Nephron progenitor cell (in vitro differentiated cells): ENCODE data around the gene MICU2.
A peak's percentile ranks its signal among the peaks of the same experiment; 100 is the strongest.

Experiments
- DNase-seq: peaks from one replicate; pipeline ENCODE4 v3.0.0; 2021
- H3K27ac Mint-ChIP-seq: 2 replicates; pipeline ENCODE4 v1.8.0; 2021; ENCODE audit warnings: mild to moderate bottlenecking, moderate library complexity, mixed read lengths
- H3K27me3 Mint-ChIP-seq: 2 replicates; pipeline ENCODE4 v1.8.0; 2021; ENCODE audit warnings: mild to moderate bottlenecking, low read depth, mixed read lengths; ENCODE audit not compliant: poor library complexity
- H3K36me3 Mint-ChIP-seq: 2 replicates; pipeline ENCODE4 v1.8.0; 2021; ENCODE audit warnings: low read depth, mixed read lengths
- H3K4me1 Mint-ChIP-seq: 2 replicates; pipeline ENCODE4 v1.8.0; 2021; ENCODE audit warnings: mixed read lengths
- H3K4me3 Mint-ChIP-seq: 2 replicates; pipeline ENCODE4 v1.8.0; 2021; ENCODE audit warnings: mild to moderate bottlenecking, moderate library complexity, mixed read lengths
- H3K9me3 Mint-ChIP-seq: 2 replicates; pipeline ENCODE4 v1.8.0; 2021; ENCODE audit warnings: mild to moderate bottlenecking, moderate library complexity, mixed read lengths
- TF ChIP-seq, protein P1 (sequence below): fragments of 200-600 bp; sonication (generic); IDR thresholded peaks from 2 replicates; pipeline ENCODE4 v1.5.0; 2021; ENCODE audit warnings: antibody characterized with exemption

Gene MICU2

DNA sequence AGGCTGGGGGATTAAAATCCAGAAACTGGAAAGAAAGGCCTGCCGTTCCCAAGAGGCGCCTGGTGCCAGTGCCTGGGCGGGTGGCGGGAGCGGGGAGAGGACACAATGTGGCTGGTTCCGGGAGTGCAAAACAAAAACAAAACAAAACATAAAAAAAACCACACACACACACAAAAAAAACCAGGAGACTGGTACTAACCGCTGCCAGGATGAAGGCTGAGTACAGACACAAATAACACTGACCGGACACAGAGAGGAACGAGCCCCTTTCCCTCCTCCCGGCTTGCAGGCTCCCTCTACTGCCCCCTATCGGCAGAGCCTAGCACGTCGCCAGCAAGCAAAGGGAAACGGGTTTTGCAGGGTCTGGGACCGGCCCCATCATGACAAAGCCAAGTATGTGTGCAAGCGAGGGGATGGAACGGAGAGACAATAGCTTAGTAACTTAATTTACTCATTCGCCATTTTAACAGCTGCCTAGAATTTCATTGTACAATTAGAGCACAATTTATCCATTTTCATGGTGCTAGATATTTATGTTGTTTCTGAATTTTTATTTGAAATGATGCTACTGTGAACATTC, 127.0 kb downstream of the MICU2 start:
- Mint-ChIP-seq H3K4me3 (peak overlapping the region; percentile 84), H3K36me3 (no peaks in the 10 kb centered on the region), H3K27me3 (no peaks in the 10 kb centered on the region), H3K4me1 (peaks cover 7% of the 10 kb centered on the region), H3K27ac (no peak overlapping the region), H3K9me3 (peaks cover 7% of the 10 kb centered on the region)
- DNase-seq, result peak; percentile 84
- TF ChIP-seq, protein P1, sequence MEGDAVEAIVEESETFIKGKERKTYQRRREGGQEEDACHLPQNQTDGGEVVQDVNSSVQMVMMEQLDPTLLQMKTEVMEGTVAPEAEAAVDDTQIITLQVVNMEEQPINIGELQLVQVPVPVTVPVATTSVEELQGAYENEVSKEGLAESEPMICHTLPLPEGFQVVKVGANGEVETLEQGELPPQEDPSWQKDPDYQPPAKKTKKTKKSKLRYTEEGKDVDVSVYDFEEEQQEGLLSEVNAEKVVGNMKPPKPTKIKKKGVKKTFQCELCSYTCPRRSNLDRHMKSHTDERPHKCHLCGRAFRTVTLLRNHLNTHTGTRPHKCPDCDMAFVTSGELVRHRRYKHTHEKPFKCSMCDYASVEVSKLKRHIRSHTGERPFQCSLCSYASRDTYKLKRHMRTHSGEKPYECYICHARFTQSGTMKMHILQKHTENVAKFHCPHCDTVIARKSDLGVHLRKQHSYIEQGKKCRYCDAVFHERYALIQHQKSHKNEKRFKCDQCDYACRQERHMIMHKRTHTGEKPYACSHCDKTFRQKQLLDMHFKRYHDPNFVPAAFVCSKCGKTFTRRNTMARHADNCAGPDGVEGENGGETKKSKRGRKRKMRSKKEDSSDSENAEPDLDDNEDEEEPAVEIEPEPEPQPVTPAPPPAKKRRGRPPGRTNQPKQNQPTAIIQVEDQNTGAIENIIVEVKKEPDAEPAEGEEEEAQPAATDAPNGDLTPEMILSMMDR, result peak; percentile 91

GRCh38 chr13:21475115-21475514, 128.9 kb downstream of the MICU2 start:
- peak overlapping the region; percentile 36 for H3K27ac Mint-ChIP-seq
- DNase-seq, result no peak
- TF ChIP-seq, protein P1, result no peak
- H3K4me3 Mint-ChIP-seq, result no peak overlapping the region
- H3K9me3 Mint-ChIP-seq, result peaks cover 20% of the 10 kb centered on the region
- peaks cover 7% of the 10 kb centered on the region for H3K4me1 Mint-ChIP-seq
- peaks cover 5% of the 10 kb centered on the region for H3K36me3 Mint-ChIP-seq
- H3K27me3 Mint-ChIP-seq, result no peaks in the 10 kb centered on the region

DNA sequence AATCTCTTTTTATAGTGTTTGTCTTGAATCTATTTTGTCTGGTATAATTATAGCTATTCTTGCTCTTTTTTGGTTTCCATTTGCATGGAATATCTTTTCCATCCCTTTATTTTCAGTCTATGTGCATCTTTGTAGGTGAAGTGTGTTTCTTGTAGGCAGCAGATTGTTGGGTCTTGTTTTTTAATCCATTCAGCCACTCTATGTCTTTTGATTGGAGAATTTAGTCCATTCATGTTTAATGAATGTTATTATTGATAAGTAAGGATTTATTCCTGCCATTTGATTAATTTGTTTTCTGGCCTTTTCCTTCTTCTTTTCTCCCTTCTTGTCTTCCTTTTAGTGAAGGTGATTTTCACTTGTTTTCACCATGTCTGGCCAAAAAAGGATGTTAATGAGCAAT, 133.2 kb downstream of the MICU2 start:
- Mint-ChIP-seq H3K27me3 (no peaks in the 10 kb centered on the region), H3K9me3 (peaks cover 33% of the 10 kb centered on the region), H3K4me3 (no peak overlapping the region), H3K36me3 (peaks cover 5% of the 10 kb centered on the region), H3K27ac (no peak overlapping the region), H3K4me1 (peaks cover 17% of the 10 kb centered on the region)
- TF ChIP-seq, protein P1, result no peak
- DNase-seq, result no peak

- TF ChIP-seq, protein P1, result no peak
- Mint-ChIP-seq H3K27me3 (peaks cover 6% of the 10 kb centered on the region), H3K4me3 (no peak overlapping the region), H3K9me3 (peaks cover 21% of the 10 kb centered on the region), H3K27ac (no peak overlapping the region), H3K36me3 (peaks cover 2% of the 10 kb centered on the region), H3K4me1 (peaks cover 22% of the 10 kb centered on the region)
- DNase-seq, result no peak
Observed at GRCh38 chr13:21466527-21466926, 137.4 kb downstream of the MICU2 start.

GRCh38 chr13:21465710-21466160, 138.2 kb downstream of the MICU2 start:
- peaks cover 27% of the 10 kb centered on the region for H3K4me1 Mint-ChIP-seq
- H3K36me3 Mint-ChIP-seq, result no peaks in the 10 kb centered on the region
- no peak for DNase-seq
- H3K27ac Mint-ChIP-seq, result peak overlapping the region; percentile 28
- peaks cover 6% of the 10 kb centered on the region for H3K27me3 Mint-ChIP-seq
- peaks cover 16% of the 10 kb centered on the region for H3K9me3 Mint-ChIP-seq
- TF ChIP-seq, protein P1, result no peak
- H3K4me3 Mint-ChIP-seq, result no peak overlapping the region

DNA sequence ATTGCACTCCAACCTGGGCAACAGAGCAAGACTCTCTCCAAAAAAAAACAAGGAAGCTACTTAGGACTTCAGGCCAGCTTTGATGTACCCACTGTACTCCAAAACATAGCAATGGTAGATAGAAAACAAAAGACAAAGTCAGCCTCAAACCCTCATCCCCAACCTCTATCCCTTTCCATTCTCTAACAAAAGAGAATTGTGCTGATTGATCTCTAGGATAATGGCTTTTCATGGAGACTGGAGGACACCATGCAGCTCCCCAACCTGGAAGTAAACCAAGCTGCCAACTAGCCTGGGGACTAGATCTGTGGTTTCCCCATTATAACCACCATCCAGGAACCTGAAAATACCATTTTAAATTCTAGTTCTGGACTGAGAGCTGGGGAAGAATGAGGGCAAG, 140.5 kb downstream of the MICU2 start:
- H3K4me1 Mint-ChIP-seq, result peaks cover 35% of the 10 kb centered on the region
- TF ChIP-seq, protein P1, result no peak
- no peak for DNase-seq
- H3K4me3 Mint-ChIP-seq, result no peak overlapping the region
- H3K27me3 Mint-ChIP-seq, result peaks cover 14% of the 10 kb centered on the region
- no peak overlapping the region for H3K27ac Mint-ChIP-seq
- no peaks in the 10 kb centered on the region for H3K36me3 Mint-ChIP-seq
- H3K9me3 Mint-ChIP-seq, result peaks cover 8% of the 10 kb centered on the region
